SK-N-SH (cell line): ENCODE results near the gene ARPC3.
"Not testable (repeated sequence)": the region's sequence is repeated elsewhere in the genome, so short reads cannot be mapped to it uniquely, and the experiment has no call there.

ENCODE experiments used
- EZH2phosphoT487 ChIP-seq: fragments of 200-600 bp; sonication (generic); IDR thresholded peaks from 2 replicates; pipeline ENCODE4 v1.6.1; 2017; ENCODE audit warnings: low read depth, mixed run types, mild to moderate bottlenecking, antibody characterized with exemption, moderate library complexity, borderline replicate concordance
- FOXM1 ChIP-seq: IDR thresholded peaks from 2 replicates; pipeline ENCODE4 v1.4.0; 2012; ENCODE audit warnings: low read depth, mild to moderate bottlenecking
- MAX ChIP-seq: IDR thresholded peaks from 2 replicates; pipeline ENCODE4 v1.4.0; 2012; ENCODE audit warnings: low read depth
- NFIC ChIP-seq: IDR thresholded peaks from 2 replicates; pipeline ENCODE4 v1.4.0; 2012; ENCODE audit warnings: borderline replicate concordance
- REST ChIP-seq: IDR thresholded peaks from 2 replicates; pipeline ENCODE4 v1.6.1; 2012; ENCODE audit warnings: mild to moderate bottlenecking, low read depth, low read length, moderate library complexity
- TF ChIP-seq, protein P1 (sequence below): fragments of 200-600 bp; sonication (generic); IDR thresholded peaks from 2 replicates; pipeline ENCODE4 v1.6.1; 2017; ENCODE audit warnings: antibody characterized with exemption, mild to moderate bottlenecking, moderate library complexity

- TF ChIP-seq, protein P1, sequence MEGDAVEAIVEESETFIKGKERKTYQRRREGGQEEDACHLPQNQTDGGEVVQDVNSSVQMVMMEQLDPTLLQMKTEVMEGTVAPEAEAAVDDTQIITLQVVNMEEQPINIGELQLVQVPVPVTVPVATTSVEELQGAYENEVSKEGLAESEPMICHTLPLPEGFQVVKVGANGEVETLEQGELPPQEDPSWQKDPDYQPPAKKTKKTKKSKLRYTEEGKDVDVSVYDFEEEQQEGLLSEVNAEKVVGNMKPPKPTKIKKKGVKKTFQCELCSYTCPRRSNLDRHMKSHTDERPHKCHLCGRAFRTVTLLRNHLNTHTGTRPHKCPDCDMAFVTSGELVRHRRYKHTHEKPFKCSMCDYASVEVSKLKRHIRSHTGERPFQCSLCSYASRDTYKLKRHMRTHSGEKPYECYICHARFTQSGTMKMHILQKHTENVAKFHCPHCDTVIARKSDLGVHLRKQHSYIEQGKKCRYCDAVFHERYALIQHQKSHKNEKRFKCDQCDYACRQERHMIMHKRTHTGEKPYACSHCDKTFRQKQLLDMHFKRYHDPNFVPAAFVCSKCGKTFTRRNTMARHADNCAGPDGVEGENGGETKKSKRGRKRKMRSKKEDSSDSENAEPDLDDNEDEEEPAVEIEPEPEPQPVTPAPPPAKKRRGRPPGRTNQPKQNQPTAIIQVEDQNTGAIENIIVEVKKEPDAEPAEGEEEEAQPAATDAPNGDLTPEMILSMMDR = not testable (repeated sequence)
- TF ChIP-seq REST, NFIC, EZH2phosphoT487, FOXM1, MAX: not testable (repeated sequence)
Observed at GRCh38 chr12:110405126-110405662, 44.9 kb downstream of the ARPC3 start.
